CD4-positive, CD25-positive, alpha-beta regulatory T cell (primary cell): ENCODE results near the gene NSMCE1. TPM values are rescaled to one million over a fixed set of nuclear protein-coding genes. Genes with fewer than 3 reads are reported as not detected.
"Not testable (repeated sequence)": the region's sequence is repeated elsewhere in the genome, so short reads cannot be mapped to it uniquely, and the experiment has no call there.

Experiments
- ATAC-seq, 2 donors: fragments of 150-1000 bp; cut with Tn5 transposase; one replicate each; pipeline ENCODE4 v1.10.0; 2021; ENCODE audit warnings: low read depth in 2 of 2, moderate number of reproducible peaks in 2 of 2, moderate library complexity in 1 of 2
- DNase-seq, 3 donors: peaks; one replicate each; pipeline versions ENCODE4 v3.0.0 to v3.0.0-alpha.2; 2012 to 2022; ENCODE audit warnings: mixed read lengths in 1 of 3
- H3K27ac ChIP-seq: one replicate; pipeline ENCODE4 v1.7.0; 2013; ENCODE audit warnings: mild to moderate bottlenecking, low read length; ENCODE audit not compliant: insufficient read depth, poor library complexity, severe bottlenecking
- H3K27me3 ChIP-seq: one replicate; pipeline ENCODE4 v1.7.0; 2013; ENCODE audit warnings: low read length; ENCODE audit not compliant: control insufficient read depth, insufficient read depth
- H3K36me3 ChIP-seq: one replicate; pipeline ENCODE4 v1.7.0; 2013; ENCODE audit warnings: mild to moderate bottlenecking, low read length, moderate library complexity; ENCODE audit not compliant: control insufficient read depth, insufficient read depth
- H3K4me1 ChIP-seq: 2 replicates; pipeline ENCODE4 v1.7.0; 2013; ENCODE audit warnings: mild to moderate bottlenecking, low read length; ENCODE audit not compliant: insufficient read depth, control insufficient read depth, poor library complexity, severe bottlenecking
- H3K4me3 ChIP-seq: one replicate; pipeline ENCODE4 v1.7.0; 2013; ENCODE audit warnings: low read depth, mild to moderate bottlenecking, low read length, moderate library complexity
- H3K9me3 ChIP-seq, 2 experiments: 1 replicate in 1 of 2; 2 replicates in 1 of 2; pipeline ENCODE4 v1.7.0; 2013; ENCODE audit warnings: low read length in 2 of 2, mild to moderate bottlenecking in 1 of 2, moderate library complexity in 1 of 2; ENCODE audit not compliant: control insufficient read depth in 2 of 2
- H3K27ac Mint-ChIP-seq, 3 donors: one replicate each; pipeline ENCODE4 v1.8.0; 2020 to 2022; ENCODE audit warnings: mild to moderate bottlenecking in 3 of 3, mixed read lengths in 3 of 3, moderate library complexity in 2 of 3
- H3K27me3 Mint-ChIP-seq: one replicate; pipeline ENCODE4 v1.8.0; 2022; ENCODE audit warnings: mild to moderate bottlenecking, mixed read lengths
- H3K36me3 Mint-ChIP-seq: one replicate; pipeline ENCODE4 v1.8.0; 2020; ENCODE audit warnings: mixed read lengths
- H3K4me1 Mint-ChIP-seq, 4 donors: one replicate each; pipeline ENCODE4 v1.8.0; 2020 to 2022; ENCODE audit warnings: mixed read lengths in 4 of 4, mild to moderate bottlenecking in 1 of 4
- H3K4me3 Mint-ChIP-seq, 4 donors: one replicate each; pipeline ENCODE4 v1.8.0; 2020 to 2022; ENCODE audit warnings: mild to moderate bottlenecking in 4 of 4, mixed read lengths in 4 of 4, moderate library complexity in 3 of 4
- H3K9me3 Mint-ChIP-seq, 7 donors: one replicate each; pipeline ENCODE4 v1.8.0; 2020 to 2022; ENCODE audit warnings: mixed read lengths in 7 of 7, mild to moderate bottlenecking in 3 of 7, moderate library complexity in 2 of 7
- polyA plus RNA-seq, 4 donors: library from polyadenylated mRNA; unstranded; fragments of 300-500 nt; fragmentation: Illumina TruSeq; gene quantifications; one replicate each; pipeline ENCODE4 v1.2.3, GENCODE V29; 2021
- total RNA-seq: library from RNA; stranded (reverse); gene quantifications from one replicate; pipeline ENCODE4 v1.2.3, GENCODE V29; 2022

NSMCE1 gene
- total and polyA plus RNA-seq, 5 donors from 2014 or later, result 40.0 to 156 (median 131) TPM

DNA sequence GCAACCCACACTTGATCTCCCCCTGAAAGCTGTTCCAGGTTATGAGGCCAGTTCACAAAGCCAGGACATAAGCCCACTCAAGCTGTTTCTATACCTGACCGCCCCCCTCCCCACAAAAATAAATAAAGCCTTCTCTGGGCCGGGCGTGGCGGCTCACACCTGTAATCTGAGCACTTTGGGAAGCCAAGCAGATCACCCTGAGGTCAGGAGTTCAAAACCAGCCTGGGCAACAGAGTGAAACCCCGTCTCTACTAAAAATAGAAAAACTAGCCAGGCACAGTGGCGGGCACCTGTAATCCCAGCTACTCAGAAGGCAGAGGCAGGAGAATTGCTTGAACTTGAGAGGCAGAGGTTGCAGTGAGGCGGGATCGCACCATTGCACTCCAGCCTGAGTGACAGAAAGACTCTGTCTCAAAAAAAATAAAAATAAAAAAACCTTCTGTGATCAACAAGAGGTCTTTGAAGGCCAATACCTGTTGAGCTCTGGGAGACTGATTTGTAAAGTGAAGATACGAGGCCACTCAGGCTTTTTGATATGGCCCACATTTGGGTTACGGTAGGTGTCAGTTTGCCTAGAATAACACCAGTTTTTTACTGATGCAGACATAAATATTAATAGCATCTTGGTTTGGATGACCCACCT is 63.0 kb downstream of the NSMCE1 start:
- Histone ChIP-seq H3K36me3 (peaks cover 13% of the 10 kb centered on the region), H3K27ac (no peak overlapping the region), H3K4me1 (peaks cover 34% of the 10 kb centered on the region), H3K9me3 (no peaks in the 10 kb centered on the region), H3K27me3 (no peaks in the 10 kb centered on the region), H3K4me3 (no peak overlapping the region)
- Mint-ChIP-seq H3K9me3 (no peaks in the 10 kb centered on the region), H3K27ac (peak overlapping the region in 2 of 3 donors; percentile 11 to 20), H3K4me3 (no peak overlapping the region), H3K36me3 (peaks cover 11% of the 10 kb centered on the region), H3K27me3 (no peaks in the 10 kb centered on the region), H3K4me1 (peaks cover 0 to 46% (median 21%) of the 10 kb centered on the region in 4 donors)
- no peak for DNase-seq
- no peak for ATAC-seq

DNA sequence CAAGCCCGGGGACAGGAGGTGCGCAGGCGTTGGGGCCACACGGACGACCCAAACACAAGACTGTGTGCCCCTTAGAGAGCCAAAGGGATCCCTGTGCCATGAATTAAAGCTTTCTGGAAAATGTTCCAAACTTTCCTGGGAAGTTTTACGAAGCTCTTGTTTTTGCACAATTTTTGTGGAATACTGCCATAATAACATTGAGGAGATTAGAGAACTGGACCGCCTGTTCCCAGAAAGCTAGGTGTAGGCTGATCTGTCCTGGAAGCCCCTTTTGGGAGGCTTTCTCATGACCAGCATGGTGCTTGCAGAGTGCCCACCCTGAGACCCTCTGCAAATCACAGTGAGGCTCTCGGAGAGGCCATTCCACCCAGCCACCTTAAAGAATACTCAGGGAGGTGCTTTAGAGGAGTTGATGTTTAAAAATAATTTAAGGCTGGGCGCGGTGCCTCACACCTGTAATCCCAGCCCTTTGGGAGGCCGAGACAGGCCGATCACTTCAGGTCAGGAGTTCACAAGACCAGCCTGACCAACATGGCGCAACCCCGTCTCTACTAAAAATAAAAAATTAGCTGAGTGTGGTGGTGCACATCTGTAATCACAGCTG is 64.2 kb downstream of the NSMCE1 start:
- Mint-ChIP-seq H3K9me3 (no peaks in the 10 kb centered on the region), H3K27ac (peak overlapping the region; percentile 97 to 100 (median 100)), H3K4me1 (peaks cover 11 to 57% (median 32%) of the 10 kb centered on the region in 4 donors), H3K27me3 (no peaks in the 10 kb centered on the region), H3K36me3 (peaks cover 8% of the 10 kb centered on the region), H3K4me3 (peak overlapping the region; percentile 86 to 100 (median 97))
- peaks cover 43% of the 10 kb centered on the region for H3K4me1 ChIP-seq
- no peaks in the 10 kb centered on the region for H3K27me3 ChIP-seq
- peak overlapping the region; percentile 96 for H3K27ac ChIP-seq
- peak overlapping the region; percentile 78 for H3K4me3 ChIP-seq
- no peak for ATAC-seq
- no peaks in the 10 kb centered on the region for H3K9me3 ChIP-seq
- peaks cover 5% of the 10 kb centered on the region for H3K36me3 ChIP-seq
- no peak for DNase-seq

DNA sequence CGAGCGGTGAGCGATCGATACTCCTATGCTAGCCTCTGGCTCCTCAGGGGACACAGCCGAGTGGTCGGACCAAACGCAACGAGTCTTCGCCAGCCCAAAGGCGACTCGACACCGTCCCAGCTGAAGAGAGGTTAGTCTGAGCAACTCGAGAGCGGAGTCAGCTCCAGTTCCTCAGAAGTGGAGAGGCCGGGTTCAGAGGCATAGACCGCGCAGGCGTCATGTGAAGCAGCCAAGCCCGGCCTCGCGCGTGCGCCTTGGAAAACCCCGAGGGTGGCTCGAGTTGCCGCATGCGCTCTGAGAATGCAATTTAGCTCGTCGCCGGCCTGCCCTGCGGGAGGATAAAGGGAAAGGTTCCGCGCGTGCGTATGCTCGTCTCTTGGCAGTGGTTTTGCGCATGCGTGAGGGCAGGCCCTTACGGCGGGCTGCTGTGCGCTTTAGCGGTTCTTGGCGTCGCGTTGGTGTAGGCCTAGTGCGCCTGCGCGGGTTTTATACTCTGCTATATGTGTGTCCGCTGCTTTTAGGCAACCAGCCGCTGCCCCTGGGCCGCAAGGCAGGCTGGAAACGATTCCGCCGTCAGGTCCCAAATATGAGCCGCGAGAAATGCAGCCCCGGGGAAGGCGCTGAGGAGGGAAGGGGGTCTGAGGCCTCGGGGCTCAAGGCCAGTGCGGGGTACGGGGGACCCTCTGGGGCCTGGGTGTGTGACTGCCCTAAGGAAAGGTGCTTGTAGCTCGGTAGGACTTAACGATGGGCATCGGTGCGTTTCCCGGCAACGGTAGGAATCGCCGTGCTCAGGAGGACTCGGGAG is 64.9 kb downstream of the NSMCE1 start, which contains the start of gene KDM8:
Gene KDM8, plus strand, starts transcription at position 20 of the 805 bp plus-strand sequence. CDS start 6,598 bp downstream, outside the sequence.
- Mint-ChIP-seq H3K9me3 (no peaks in the 10 kb centered on the region), H3K27ac (peak within 1 kb of the TSS; percentile 97 to 100 (median 100)), H3K36me3 (peaks cover 7% of the 10 kb centered on the region), H3K27me3 (no peaks in the 10 kb centered on the region), H3K4me3 (peak within 1 kb of the TSS; percentile 86 to 100 (median 97)), H3K4me1 (peaks cover 18 to 64% (median 38%) of the 10 kb centered on the region in 4 donors)
- Histone ChIP-seq H3K27me3 (no peaks in the 10 kb centered on the region), H3K27ac (peak within 1 kb of the TSS; percentile 96), H3K36me3 (peaks cover 5% of the 10 kb centered on the region), H3K4me3 (peak within 1 kb of the TSS; percentile 87), H3K4me1 (peaks cover 50% of the 10 kb centered on the region), H3K9me3 (no peaks in the 10 kb centered on the region)
- peak; percentile 100 for DNase-seq
- peak; percentile 80 for ATAC-seq

DNA sequence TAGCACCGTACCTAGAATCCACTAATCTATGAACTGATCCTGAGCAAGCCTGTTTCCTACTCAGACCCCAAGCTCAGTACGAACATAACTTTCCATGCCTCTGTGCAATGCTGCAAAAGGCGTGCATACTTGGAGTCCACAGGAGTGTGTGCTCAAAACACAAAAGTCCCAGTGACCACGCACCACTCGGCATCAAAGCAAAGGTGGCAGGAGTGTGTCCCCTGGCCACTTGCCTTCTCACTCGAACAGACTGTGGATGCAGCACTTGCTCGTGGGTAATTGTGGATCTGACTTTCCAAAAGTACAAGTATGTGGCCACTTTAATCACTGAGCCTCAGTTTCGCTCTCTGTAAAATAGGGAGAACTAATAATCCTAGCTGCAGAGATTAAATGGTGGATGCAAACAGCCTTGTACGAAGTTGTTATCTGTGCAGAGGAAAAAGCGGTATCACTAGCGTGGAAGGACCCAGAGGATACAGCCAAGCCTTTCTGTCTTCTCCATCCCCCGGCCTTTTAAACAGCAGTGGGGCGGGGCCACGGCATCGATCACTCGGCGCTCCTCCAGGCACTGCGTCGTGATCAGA is 65.6 kb downstream of the NSMCE1 start:
- peak overlapping the region; percentile 87 for H3K4me3 ChIP-seq
- ATAC-seq, result peak; percentile 75 to 76
- Mint-ChIP-seq H3K9me3 (no peaks in the 10 kb centered on the region), H3K4me3 (peak overlapping the region; percentile 86 to 100 (median 97)), H3K27ac (peak overlapping the region; percentile 97 to 100 (median 98)), H3K4me1 (peaks cover 19 to 71% (median 45%) of the 10 kb centered on the region in 4 donors), H3K27me3 (no peaks in the 10 kb centered on the region), H3K36me3 (peaks cover 7% of the 10 kb centered on the region)
- H3K27me3 ChIP-seq, result no peaks in the 10 kb centered on the region
- DNase-seq, result peak in 2 of 3 donors; percentile 82 to 97
- H3K27ac ChIP-seq, result peak overlapping the region; percentile 96
- H3K36me3 ChIP-seq, result peaks cover 3% of the 10 kb centered on the region
- no peaks in the 10 kb centered on the region for H3K9me3 ChIP-seq
- peaks cover 53% of the 10 kb centered on the region for H3K4me1 ChIP-seq

DNA sequence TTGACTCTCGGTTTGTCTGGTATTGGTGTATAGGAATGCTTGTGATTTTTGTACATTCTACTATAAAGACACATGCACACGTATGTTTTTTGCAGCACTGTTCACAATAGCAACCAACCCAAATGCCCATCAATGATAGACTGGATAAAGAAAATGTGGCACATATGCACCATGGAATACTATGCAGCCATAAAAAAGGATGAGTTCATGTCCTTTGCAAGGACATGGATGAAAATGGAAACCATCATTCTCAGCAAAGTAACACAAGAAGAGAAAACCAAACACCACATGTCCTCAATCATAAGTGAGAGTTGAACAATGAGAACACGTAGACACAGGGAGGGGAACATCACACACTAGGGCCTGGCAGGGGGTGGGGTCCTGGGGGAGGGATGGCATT is 67.7 kb downstream of the NSMCE1 start:
- H3K27ac Mint-ChIP-seq, result peak overlapping the region; percentile 93 to 95 (median 94)
- H3K36me3 Mint-ChIP-seq, ATAC-seq: not testable (repeated sequence)

DNA sequence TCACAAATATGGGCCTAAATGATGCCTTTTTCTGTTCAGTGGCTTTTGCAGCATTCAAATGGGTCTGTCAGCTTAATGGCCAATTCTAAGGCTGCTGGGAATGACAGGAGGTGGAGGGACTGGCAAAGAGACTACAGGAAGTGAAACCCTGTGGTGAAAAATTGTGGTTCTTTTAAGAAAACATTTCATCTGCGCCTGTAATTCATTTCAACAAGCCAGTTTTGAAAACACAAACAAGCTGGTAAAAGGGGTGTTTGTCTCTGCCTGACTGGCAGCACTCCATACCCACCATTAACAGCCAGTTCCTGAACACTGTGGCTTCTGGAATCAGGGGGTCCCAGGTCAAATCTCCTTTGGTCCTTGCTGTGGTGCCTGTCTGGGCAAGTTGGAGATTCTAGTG is 68.8 kb downstream of the NSMCE1 start:
- H3K4me1 Mint-ChIP-seq, result peaks cover 31 to 96% (median 65%) of the 10 kb centered on the region in 4 donors
- Histone ChIP-seq H3K36me3 (no peaks in the 10 kb centered on the region), H3K27ac (peak overlapping the region; percentile 70), H3K4me1 (peaks cover 79% of the 10 kb centered on the region), H3K27me3 (no peaks in the 10 kb centered on the region), H3K9me3 (no peaks in the 10 kb centered on the region), H3K4me3 (peak overlapping the region; percentile 57)
- DNase-seq, result peak in 2 of 3 donors; percentile 62 to 85
- ATAC-seq, result no peak
- H3K4me3 Mint-ChIP-seq, result peak overlapping the region; percentile 73 to 88 (median 80)
- peak overlapping the region; percentile 93 to 95 (median 94) for H3K27ac Mint-ChIP-seq
- no peaks in the 10 kb centered on the region for H3K27me3 Mint-ChIP-seq
- no peaks in the 10 kb centered on the region for H3K9me3 Mint-ChIP-seq
- H3K36me3 Mint-ChIP-seq, result peaks cover 3% of the 10 kb centered on the region

More for the DNA sequence above, 67.7 kb downstream of the NSMCE1 start:
- H3K27me3 Mint-ChIP-seq, DNase-seq, H3K9me3 ChIP-seq, H3K9me3 Mint-ChIP-seq, H3K36me3 ChIP-seq, H3K4me3 ChIP-seq, H3K27me3 ChIP-seq, H3K27ac ChIP-seq: not testable (repeated sequence)
- peaks cover 27 to 90% (median 58%) of the 10 kb centered on the region in 4 donors for H3K4me1 Mint-ChIP-seq
- peak overlapping the region in 2 of 4 donors; percentile 73 to 87 for H3K4me3 Mint-ChIP-seq
- peaks cover 69% of the 10 kb centered on the region for H3K4me1 ChIP-seq

DNA sequence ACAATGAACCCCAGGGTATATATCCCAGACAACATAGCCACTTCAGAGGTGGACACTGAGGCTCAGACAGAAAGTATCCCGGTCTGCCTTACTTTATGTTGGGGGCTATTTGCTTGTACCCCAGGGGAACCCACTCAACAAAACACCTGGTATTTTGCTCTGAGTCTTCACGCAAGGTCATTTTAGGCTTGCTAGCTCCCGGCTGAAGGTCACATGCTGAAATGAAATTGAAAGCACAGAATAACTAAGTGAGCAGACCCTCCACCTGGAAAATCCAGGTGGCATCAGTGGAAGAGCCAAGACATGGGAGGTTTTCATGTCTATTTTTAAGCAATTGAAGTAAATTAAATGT is 69.4 kb downstream of the NSMCE1 start:
- no peaks in the 10 kb centered on the region for H3K27me3 Mint-ChIP-seq
- H3K9me3 ChIP-seq, result no peaks in the 10 kb centered on the region

More for the DNA sequence above, 69.4 kb downstream of the NSMCE1 start:
- no peak for ATAC-seq
- DNase-seq, result peak in 1 of 3 donors; percentile 17
- peaks cover 31 to 98% (median 65%) of the 10 kb centered on the region in 4 donors for H3K4me1 Mint-ChIP-seq
- Histone ChIP-seq H3K36me3 (no peaks in the 10 kb centered on the region), H3K27me3 (no peaks in the 10 kb centered on the region), H3K4me3 (peak overlapping the region; percentile 57), H3K4me1 (peaks cover 74% of the 10 kb centered on the region), H3K27ac (peak overlapping the region; percentile 70)
- H3K27ac Mint-ChIP-seq, result peak overlapping the region; percentile 93 to 95 (median 94)
- H3K4me3 Mint-ChIP-seq, result peak overlapping the region; percentile 17 to 87 (median 64)
- H3K36me3 Mint-ChIP-seq, result peaks cover 3% of the 10 kb centered on the region
- no peaks in the 10 kb centered on the region for H3K9me3 Mint-ChIP-seq
